GM23248 (cell line): ENCODE data around the gene ATP8A2.

Experiments used
- EZH2 ChIP-seq: fragments of 200-600 bp; sonication (generic); IDR thresholded peaks from 2 replicates; pipeline ENCODE4 v1.6.1; 2018; ENCODE audit warnings: antibody characterized with exemption, mild to moderate bottlenecking; ENCODE audit not compliant: insufficient read depth, poor library complexity, severe bottlenecking
- EZH2phosphoT487 ChIP-seq: fragments of 200-600 bp; sonication (generic); IDR thresholded peaks from 2 replicates; pipeline ENCODE4 v1.6.1; 2018; ENCODE audit warnings: antibody characterized with exemption, moderate library complexity, mild to moderate bottlenecking, low read depth; ENCODE audit not compliant: insufficient read depth

DNA sequence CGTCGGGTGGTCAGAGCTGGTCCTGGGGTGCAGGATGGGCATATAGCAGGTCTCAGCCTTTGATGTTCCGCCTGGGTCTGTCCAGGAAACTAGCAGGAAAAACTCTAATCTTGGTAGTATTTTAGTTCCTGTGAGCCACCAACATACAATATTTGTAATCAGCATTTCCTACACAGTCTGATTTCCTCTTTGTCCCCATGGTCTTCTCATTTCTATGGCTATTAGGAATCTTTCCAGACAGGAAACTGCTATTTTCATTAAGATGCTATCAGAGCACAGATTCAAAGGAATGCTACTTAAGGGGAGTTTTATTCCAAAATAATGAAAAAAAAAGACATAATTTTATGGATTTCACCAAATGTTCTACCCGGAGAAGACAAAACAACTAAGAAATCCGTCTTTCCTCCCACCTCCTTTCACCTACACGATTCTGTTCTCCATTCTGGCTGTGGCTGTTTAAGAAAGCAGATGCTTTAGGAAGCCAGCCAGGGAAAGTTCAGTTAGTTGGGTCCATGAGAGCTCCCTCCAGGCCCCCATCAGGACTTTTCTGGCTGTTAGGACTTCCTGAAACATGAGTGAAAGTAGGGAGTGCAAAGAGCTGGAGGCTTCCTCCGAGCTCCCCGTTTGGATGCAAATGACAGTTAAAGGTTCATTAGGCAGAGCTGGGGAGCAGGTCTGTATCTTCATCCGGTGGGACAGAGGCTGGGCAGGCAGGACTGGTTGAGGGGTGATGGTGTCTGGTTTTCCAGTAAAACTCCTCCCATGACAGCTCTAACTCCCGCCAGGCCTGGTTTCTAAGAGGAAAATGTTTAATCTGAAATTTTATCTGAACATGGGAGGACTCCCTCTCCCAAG lies 643.7 kb downstream of the ATP8A2 start:
- TF ChIP-seq EZH2phosphoT487 (no peak), EZH2 (no peak)
